K562 (cell line): ENCODE data around the gene PLEKHG4B. TPM values are rescaled to one million over a fixed set of nuclear protein-coding genes. Genes with fewer than 3 reads are reported as not detected.
"Not testable (repeated sequence)": the region's sequence is repeated elsewhere in the genome, so short reads cannot be mapped to it uniquely, and the experiment has no call there.

Source experiments
- ATAC-seq: fragments of 200-7000 bp; cut with Tn5 transposase; 3 replicates; pipeline ENCODE4 v1.9.1; 2020; ENCODE audit warnings: moderate library complexity
- BruUV-seq: library from RNA; stranded (reverse); fragments of 400-500 nt; replicated peaks from 2 replicates; lab custom pipeline; 2021; lab: Mats Ljungman, UMichigan
- CTCF ChIA-PET: fragments of 300-600 bp; formaldehyde crosslinking; extraction: SDS; loops from one replicate; lab custom pipeline; 2021; ENCODE audit warnings: low intra/inter-chr PET ratio; lab: Yijun Ruan, JAX
- POLR2A ChIA-PET: fragments of 300-600, 350-650 bp; sonication (Branson Sonifier 250); formaldehyde crosslinking; extraction: SDS; loops from one replicate; lab custom pipeline; 2021; ENCODE audit warnings: antibody characterized with exemption, inconsistent platforms; lab: Yijun Ruan, JAX
- DNase-seq, 4 experiments: peaks; one replicate each; pipeline versions ENCODE4 v3.0.0 to v3.0.0-alpha.2; 2011 to 2018; ENCODE audit warnings: low spot score in 3 of 4, mixed read lengths in 3 of 4; ENCODE audit errors: extremely low read depth in 1 of 4
- FAIRE-seq: peaks from 2 replicates; lab custom pipeline; 2011; peaks lifted over from hg19 to GRCh38; lab: Jason Lieb, UNC
- H2AFZ ChIP-seq: 2 replicates; pipeline ENCODE4 v1.6.0; 2011; ENCODE audit warnings: low read depth, low read length, control low read depth, inconsistent platforms
- H3K27ac ChIP-seq: fragments of 200-600 bp; 3 replicates; pipeline ENCODE4 v1.8.0; 2011; ENCODE audit warnings: low read depth, mild to moderate bottlenecking, control low read depth, inconsistent platforms, low read length, moderate library complexity, mixed read lengths; ENCODE audit errors: extremely low read depth
- H3K27me3 ChIP-seq, 2 experiments: fragments of 300-600 bp in 1 of 2; 2 replicates in 1 of 2; 3 replicates in 1 of 2; pipeline versions ENCODE4 v1.6.0 to v1.8.0; 2011; ENCODE audit warnings: inconsistent platforms in 2 of 2, low read length in 2 of 2, mild to moderate bottlenecking in 1 of 2, mixed read lengths in 1 of 2, moderate library complexity in 1 of 2; ENCODE audit not compliant: control insufficient read depth in 2 of 2, insufficient read depth in 2 of 2
- H3K36me3 ChIP-seq: fragments of 300-600 bp; 3 replicates; pipeline ENCODE4 v1.8.0; 2011; ENCODE audit warnings: mild to moderate bottlenecking, low read length, inconsistent platforms; ENCODE audit not compliant: control insufficient read depth, insufficient read depth
- H3K4me1 ChIP-seq, 2 experiments: fragments of 200-600 bp in 1 of 2; replicated peaks in 1 of 2; 2 replicates in 1 of 2; 3 replicates in 1 of 2; pipeline versions ENCODE4 v1.5.1 to v1.8.0; 2011; ENCODE audit warnings: inconsistent platforms in 2 of 2, low read length in 2 of 2, mild to moderate bottlenecking in 1 of 2, mixed read lengths in 1 of 2, moderate library complexity in 1 of 2; ENCODE audit not compliant: control insufficient read depth in 2 of 2, insufficient read depth in 2 of 2
- H3K4me2 ChIP-seq: 2 replicates; pipeline ENCODE4 v1.6.1; 2011; ENCODE audit warnings: low read length, control low read depth, inconsistent platforms, mixed read lengths; ENCODE audit not compliant: insufficient read depth
- H3K4me3 ChIP-seq: fragments of 200-600 bp; sonication (generic), shearing (Covaris generic); 2 replicates; pipeline ENCODE4 v1.5.1; 2016; ENCODE audit warnings: control low read depth, inconsistent platforms
- H3K79me2 ChIP-seq: fragments of 200-600 bp; 3 replicates; pipeline ENCODE4 v1.8.0; 2011; ENCODE audit warnings: low read length, inconsistent platforms; ENCODE audit not compliant: control insufficient read depth, insufficient read depth
- H3K9ac ChIP-seq, 2 experiments: 2 replicates each; pipeline versions ENCODE4 v1.6.0 to v1.6.1; 2011; ENCODE audit warnings: low read depth in 2 of 2, low read length in 2 of 2, control low read depth in 1 of 2, inconsistent platforms in 1 of 2, mild to moderate bottlenecking in 1 of 2, mixed read lengths in 1 of 2; ENCODE audit not compliant: insufficient read depth in 1 of 2
- H3K9me1 ChIP-seq: one replicate; pipeline ENCODE4 v1.6.0; 2011; ENCODE audit warnings: inconsistent platforms, mild to moderate bottlenecking, low read length, moderate library complexity; ENCODE audit not compliant: control insufficient read depth, insufficient read depth
- H3K9me3 ChIP-seq: replicated peaks from 2 replicates; pipeline ENCODE4 v1.5.1; 2011; ENCODE audit warnings: low read depth, low read length, inconsistent platforms; ENCODE audit not compliant: control insufficient read depth, insufficient read depth
- H4K20me1 ChIP-seq: replicated peaks from 2 replicates; pipeline ENCODE4 v1.6.1; 2011; ENCODE audit warnings: low read length, inconsistent platforms, mixed read lengths; ENCODE audit not compliant: control insufficient read depth, insufficient read depth
- WGBS: fragments of 100-300 bp; shearing (Covaris generic); methylation state at CpG from one replicate; pipeline ENCODE4 v1.1.6; 2016; ENCODE audit warnings: low coverage, mixed read lengths; ENCODE audit not compliant: insufficient coverage; ENCODE audit errors: missing lambda C conversion rate; 5-methylcytosine and 5-hydroxymethylcytosine counted together
- in situ Hi-C: fragments of 300-500 bp; cut with MboI; formaldehyde crosslinking; loops from 4 replicates; pipeline ENCODE4 v1.15.0; 2018; ENCODE audit warnings: inconsistent platforms, mixed read lengths
- intact Hi-C: fragments of 100-400 bp; cut with micrococcal nuclease; formaldehyde crosslinking; loops from 2 replicates; pipeline ENCODE4 v1.14.2; 2022
- polyA plus RNA-seq, 8 experiments: library from polyadenylated mRNA; depleted of rRNA in 4 of 8; stranded (reverse) in 5 of 8; unstranded in 3 of 8; fragments of >200 nt; fragmentation: Nextera tagmentation in 2 of 8; fragmentation: Illumina TruSeq in 1 of 8; extraction: Ambion mirVana in 2 of 8; extraction: Trizol in 1 of 8; gene quantifications; 2 replicates each; pipeline versions ENCODE4 v1.2.1 to v1.2.3, GENCODE V29; 2011 to 2014; ENCODE audit warnings: inconsistent platforms in 1 of 8, missing spikeins in 1 of 8
- small RNA-seq: library from RNA; depleted of rRNA; stranded (forward); fragments of <200 nt; gene quantifications from one replicate; pipeline ENCODE3, GENCODE V24; 2014
- total RNA-seq, 7 experiments: library from RNA; depleted of rRNA in 6 of 7; stranded (reverse); fragments of >200 nt in 6 of 7; fragmentation: Illumina TruSeq in 2 of 7; extraction: Trizol in 2 of 7; gene quantifications; 2 replicates each; pipeline versions ENCODE4 v1.2.1 to v1.2.3, GENCODE V29; 2011 to 2021; ENCODE audit warnings: low replicate concordance in 1 of 7

Gene PLEKHG4B
- total and polyA plus RNA-seq, 9 of the 15 experiments (the other 6 are each of a cell fraction or from before 2014, with no cell fraction given) = 0.02 TPM; not detected in 8

DNA sequence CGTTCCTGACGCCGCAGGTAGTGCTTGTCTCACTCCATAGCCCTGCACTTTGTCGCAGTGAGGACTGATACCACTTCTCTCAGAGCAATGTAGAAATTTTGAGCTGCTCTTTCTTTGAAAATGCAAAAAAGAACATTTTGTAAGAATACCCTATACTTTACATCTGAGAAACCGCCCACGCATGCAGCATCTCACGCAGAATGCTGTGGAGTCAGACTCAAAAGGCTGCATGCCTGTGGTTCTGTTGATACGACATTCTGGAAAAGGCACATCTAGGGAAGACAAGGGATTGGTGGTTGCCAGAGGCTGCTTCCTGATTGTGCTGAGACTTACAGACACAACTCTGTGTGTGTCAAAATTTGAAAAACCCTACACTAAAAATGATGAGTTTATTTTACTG lies 146.0 kb downstream of the PLEKHG4B start:
- H3K4me3 ChIP-seq, POLR2A ChIA-PET, H3K4me2 ChIP-seq, H3K79me2 ChIP-seq, DNase-seq, H2AFZ ChIP-seq, H3K27ac ChIP-seq, intact Hi-C loops, H3K9ac ChIP-seq, BruUV-seq, H4K20me1 ChIP-seq, ATAC-seq, H3K9me1 ChIP-seq, H3K4me1 ChIP-seq, H3K27me3 ChIP-seq, CTCF ChIA-PET, FAIRE-seq, H3K9me3 ChIP-seq: not testable (repeated sequence)
- 97% methylated on average over 8 of the region's 8 CpGs for WGBS
- in situ Hi-C loops = loop anchor here (5.0 kb wide), 1 partner anchor 1354 kb away; no protein-coding TSS in a partner anchor
- H3K36me3 ChIP-seq = peaks cover 81% of the 10 kb centered on the region

Small RNAs within 50 kb of the gene (small RNA-seq; reads per million reads assigned to genes)
- not detected for gene RF00019

Other genes with a start within 250 kb of the PLEKHG4B start
- gene LRRC14B, start 99.3 kb downstream of the PLEKHG4B start, total RNA-seq (2014; rRNA removed) = not detected in 2 replicates
- not detected in 2 replicates for gene LRRC14B, start 99.3 kb downstream of the PLEKHG4B start, total RNA-seq (2014; rRNA removed; fragmentation: Illumina TruSeq; extraction: Trizol)
- gene LRRC14B, start 99.3 kb downstream of the PLEKHG4B start, total RNA-seq (2015; rRNA removed; fragmentation: Illumina TruSeq; extraction: Trizol) = not detected in 2 replicates
- gene LRRC14B, start 99.3 kb downstream of the PLEKHG4B start, total RNA-seq (2021) = not detected in 2 replicates
- not detected in 2 replicates for gene LRRC14B, start 99.3 kb downstream of the PLEKHG4B start, polyA plus RNA-seq (2011; rRNA removed)
- gene LRRC14B, start 99.3 kb downstream of the PLEKHG4B start, polyA plus RNA-seq (2014; fragmentation: Illumina TruSeq; extraction: Trizol) = not detected in 2 replicates
- gene LRRC14B, start 99.3 kb downstream of the PLEKHG4B start, polyA plus RNA-seq (2014; fragmentation: Nextera tagmentation; extraction: Ambion mirVana) = not detected
- gene LRRC14B, start 99.3 kb downstream of the PLEKHG4B start, polyA plus RNA-seq (2014; rRNA removed) = not detected in 2 replicates
- 3.1 and 3.8 TPM in 2 replicates for gene CCDC127, start 126.0 kb downstream of the PLEKHG4B start, total RNA-seq (2014; rRNA removed)
- 3.2 and 3.6 TPM in 2 replicates for gene CCDC127, start 126.0 kb downstream of the PLEKHG4B start, total RNA-seq (2014; rRNA removed; fragmentation: Illumina TruSeq; extraction: Trizol)
- gene CCDC127, start 126.0 kb downstream of the PLEKHG4B start, total RNA-seq (2015; rRNA removed; fragmentation: Illumina TruSeq; extraction: Trizol) = 3.2 and 3.8 TPM in 2 replicates
- gene CCDC127, start 126.0 kb downstream of the PLEKHG4B start, total RNA-seq (2021) = 4.3 and 4.5 TPM in 2 replicates
- gene CCDC127, start 126.0 kb downstream of the PLEKHG4B start, polyA plus RNA-seq (2011; rRNA removed) = 3.0 and 4.1 TPM in 2 replicates
- gene CCDC127, start 126.0 kb downstream of the PLEKHG4B start, polyA plus RNA-seq (2014; fragmentation: Illumina TruSeq; extraction: Trizol) = 2.7 and 2.9 TPM in 2 replicates
- 1 to 10 TPM; 4.4 to 4.5 TPM for gene CCDC127, start 126.0 kb downstream of the PLEKHG4B start, polyA plus RNA-seq (2014; fragmentation: Nextera tagmentation; extraction: Ambion mirVana)
- 2.8 and 4.2 TPM in 2 replicates for gene CCDC127, start 126.0 kb downstream of the PLEKHG4B start, polyA plus RNA-seq (2014; rRNA removed)
- gene SDHA, start 126.2 kb downstream of the PLEKHG4B start, total RNA-seq (2014; rRNA removed) = 103 and 146 TPM in 2 replicates
- 130 TPM in 2 replicates for gene SDHA, start 126.2 kb downstream of the PLEKHG4B start, total RNA-seq (2014; rRNA removed; fragmentation: Illumina TruSeq; extraction: Trizol)
- 113 and 115 TPM in 2 replicates for gene SDHA, start 126.2 kb downstream of the PLEKHG4B start, total RNA-seq (2015; rRNA removed; fragmentation: Illumina TruSeq; extraction: Trizol)
- 185 and 191 TPM in 2 replicates for gene SDHA, start 126.2 kb downstream of the PLEKHG4B start, total RNA-seq (2021)
- 130 and 203 TPM in 2 replicates for gene SDHA, start 126.2 kb downstream of the PLEKHG4B start, polyA plus RNA-seq (2011; rRNA removed)
- gene SDHA, start 126.2 kb downstream of the PLEKHG4B start, polyA plus RNA-seq (2014; fragmentation: Illumina TruSeq; extraction: Trizol) = 146 and 152 TPM in 2 replicates
- gene SDHA, start 126.2 kb downstream of the PLEKHG4B start, polyA plus RNA-seq (2014; fragmentation: Nextera tagmentation; extraction: Ambion mirVana) = 100 to 1,000 TPM in 1 of 2 experiments, 10 to 100 TPM in 1; 82.9 to 136 TPM
- gene SDHA, start 126.2 kb downstream of the PLEKHG4B start, polyA plus RNA-seq (2014; rRNA removed) = 112 and 118 TPM in 2 replicates
- gene PDCD6, start 179.5 kb downstream of the PLEKHG4B start, total RNA-seq (2014; rRNA removed) = 197 and 226 TPM in 2 replicates
- 196 and 217 TPM in 2 replicates for gene PDCD6, start 179.5 kb downstream of the PLEKHG4B start, total RNA-seq (2014; rRNA removed; fragmentation: Illumina TruSeq; extraction: Trizol)
- gene PDCD6, start 179.5 kb downstream of the PLEKHG4B start, total RNA-seq (2015; rRNA removed; fragmentation: Illumina TruSeq; extraction: Trizol) = 187 and 193 TPM in 2 replicates
- 148 and 156 TPM in 2 replicates for gene PDCD6, start 179.5 kb downstream of the PLEKHG4B start, total RNA-seq (2021)
- gene PDCD6, start 179.5 kb downstream of the PLEKHG4B start, polyA plus RNA-seq (2011; rRNA removed) = 350 and 487 TPM in 2 replicates
- 192 and 199 TPM in 2 replicates for gene PDCD6, start 179.5 kb downstream of the PLEKHG4B start, polyA plus RNA-seq (2014; fragmentation: Illumina TruSeq; extraction: Trizol)
- gene PDCD6, start 179.5 kb downstream of the PLEKHG4B start, polyA plus RNA-seq (2014; fragmentation: Nextera tagmentation; extraction: Ambion mirVana) = 10 to 100 TPM; 36.4 to 50.0 TPM
- gene PDCD6, start 179.5 kb downstream of the PLEKHG4B start, polyA plus RNA-seq (2014; rRNA removed) = 231 and 257 TPM in 2 replicates
- 0.82 and 1.1 TPM in 2 replicates for gene AHRR, start 229.5 kb downstream of the PLEKHG4B start, total RNA-seq (2014; rRNA removed)
- gene AHRR, start 229.5 kb downstream of the PLEKHG4B start, total RNA-seq (2014; rRNA removed; fragmentation: Illumina TruSeq; extraction: Trizol) = 0.18 and 0.61 TPM in 2 replicates
- 1.2 TPM in 2 replicates for gene AHRR, start 229.5 kb downstream of the PLEKHG4B start, total RNA-seq (2015; rRNA removed; fragmentation: Illumina TruSeq; extraction: Trizol)
- gene AHRR, start 229.5 kb downstream of the PLEKHG4B start, total RNA-seq (2021) = 1.6 and 1.8 TPM in 2 replicates
- gene AHRR, start 229.5 kb downstream of the PLEKHG4B start, polyA plus RNA-seq (2011; rRNA removed) = 0.68 and 1.3 TPM in 2 replicates
- gene AHRR, start 229.5 kb downstream of the PLEKHG4B start, polyA plus RNA-seq (2014; fragmentation: Illumina TruSeq; extraction: Trizol) = 0.43 and 0.72 TPM in 2 replicates
- under 1 TPM in 1 of 2 experiments, not detected in 1; 0.06 TPM for gene AHRR, start 229.5 kb downstream of the PLEKHG4B start, polyA plus RNA-seq (2014; fragmentation: Nextera tagmentation; extraction: Ambion mirVana)
- 0.89 and 1.8 TPM in 2 replicates for gene AHRR, start 229.5 kb downstream of the PLEKHG4B start, polyA plus RNA-seq (2014; rRNA removed)